Osteocyte (in vitro differentiated cells): ENCODE measurements around the gene NOS1AP. TPM values are rescaled to one million over a fixed set of nuclear protein-coding genes. Genes with fewer than 3 reads are reported as not detected.
A peak's percentile ranks its signal among the peaks of the same experiment; 100 is the strongest.
"Not testable (repeated sequence)": the region's sequence is repeated elsewhere in the genome, so short reads cannot be mapped to it uniquely, and the experiment has no call there.

Source experiments
- DNase-seq: peaks from one replicate; pipeline ENCODE4 v3.0.0; 2021; ENCODE audit warnings: mixed read lengths; ENCODE audit not compliant: unreplicated experiment; ENCODE audit errors: extremely low spot score
- H3K27ac Mint-ChIP-seq: one replicate; pipeline ENCODE4 v1.8.0; 2021; ENCODE audit warnings: mild to moderate bottlenecking, mixed read lengths; ENCODE audit not compliant: unreplicated experiment
- H3K27me3 Mint-ChIP-seq: one replicate; pipeline ENCODE4 v1.8.0; 2021; ENCODE audit warnings: mixed read lengths; ENCODE audit not compliant: unreplicated experiment
- H3K36me3 Mint-ChIP-seq: one replicate; pipeline ENCODE4 v1.8.0; 2021; ENCODE audit warnings: mixed read lengths; ENCODE audit not compliant: unreplicated experiment
- H3K4me1 Mint-ChIP-seq: one replicate; pipeline ENCODE4 v1.8.0; 2021; ENCODE audit warnings: mixed read lengths; ENCODE audit not compliant: unreplicated experiment
- H3K4me3 Mint-ChIP-seq: one replicate; pipeline ENCODE4 v1.8.0; 2021; ENCODE audit warnings: mild to moderate bottlenecking, moderate library complexity, mixed read lengths; ENCODE audit not compliant: unreplicated experiment
- H3K9me3 Mint-ChIP-seq: one replicate; pipeline ENCODE4 v1.8.0; 2021; ENCODE audit warnings: mixed read lengths; ENCODE audit not compliant: unreplicated experiment
- CTCF ChIP-seq: fragments of 200-600 bp; sonication (generic); IDR thresholded peaks from 2 replicates; pipeline ENCODE4 v1.5.0; 2021; ENCODE audit warnings: antibody characterized with exemption, mild to moderate bottlenecking, moderate library complexity
- total RNA-seq: library from RNA; stranded (reverse); gene quantifications from 2 replicates; pipeline ENCODE4 v1.2.1, GENCODE V29; 2021

NOS1AP gene
- total RNA-seq, 1 donor from 2014 or later = 2.5 TPM

- TF ChIP-seq CTCF = no peak
- Mint-ChIP-seq H3K27me3 (peaks cover 17% of the 10 kb centered on the region), H3K4me1 (no peaks in the 10 kb centered on the region), H3K9me3 (no peaks in the 10 kb centered on the region), H3K36me3 (no peaks in the 10 kb centered on the region), H3K4me3 (no peak overlapping the region), H3K27ac (no peak overlapping the region)
- no peak for DNase-seq
Observed at GRCh38 chr1:162040001-162040400, 29.5 kb upstream of the NOS1AP start.

GRCh38 chr1:162040657-162041056 lies 28.8 kb upstream of the NOS1AP start:
- TF ChIP-seq CTCF = peak; percentile 59
- Mint-ChIP-seq H3K27me3 (peaks cover 19% of the 10 kb centered on the region), H3K4me1 (no peaks in the 10 kb centered on the region), H3K27ac (no peak overlapping the region), H3K36me3 (no peaks in the 10 kb centered on the region), H3K9me3 (no peaks in the 10 kb centered on the region), H3K4me3 (no peak overlapping the region)
- no peak for DNase-seq

GRCh38 chr1:162042361-162042760 lies 27.1 kb upstream of the NOS1AP start:
- H3K27ac Mint-ChIP-seq = no peak overlapping the region
- H3K9me3 Mint-ChIP-seq = no peaks in the 10 kb centered on the region
- TF ChIP-seq CTCF = no peak
- peaks cover 27% of the 10 kb centered on the region for H3K27me3 Mint-ChIP-seq
- no peaks in the 10 kb centered on the region for H3K4me1 Mint-ChIP-seq
- DNase-seq = no peak
- H3K36me3 Mint-ChIP-seq = no peaks in the 10 kb centered on the region
- no peak overlapping the region for H3K4me3 Mint-ChIP-seq

- no peaks in the 10 kb centered on the region for H3K9me3 Mint-ChIP-seq
- H3K4me3 Mint-ChIP-seq = no peak overlapping the region
- no peaks in the 10 kb centered on the region for H3K4me1 Mint-ChIP-seq
- no peak for DNase-seq
- peaks cover 45% of the 10 kb centered on the region for H3K27me3 Mint-ChIP-seq
- no peak overlapping the region for H3K27ac Mint-ChIP-seq
- no peaks in the 10 kb centered on the region for H3K36me3 Mint-ChIP-seq
- TF ChIP-seq CTCF = no peak
Observed at GRCh38 chr1:162046921-162047320, 22.6 kb upstream of the NOS1AP start.

- not testable (repeated sequence) for H3K9me3 Mint-ChIP-seq, H3K27ac Mint-ChIP-seq, H3K4me3 Mint-ChIP-seq, H3K36me3 Mint-ChIP-seq, DNase-seq, H3K4me1 Mint-ChIP-seq
- peaks cover 20% of the 10 kb centered on the region for H3K27me3 Mint-ChIP-seq
Observed at GRCh38 chr1:162053949-162054348, 15.5 kb upstream of the NOS1AP start.

- H3K4me3 Mint-ChIP-seq = no peak overlapping the region
- TF ChIP-seq CTCF = no peak
- DNase-seq = no peak
- no peaks in the 10 kb centered on the region for H3K9me3 Mint-ChIP-seq
- H3K27ac Mint-ChIP-seq = no peak overlapping the region
- H3K36me3 Mint-ChIP-seq = no peaks in the 10 kb centered on the region
- peaks cover 2% of the 10 kb centered on the region for H3K4me1 Mint-ChIP-seq
- H3K27me3 Mint-ChIP-seq = peaks cover 13% of the 10 kb centered on the region
Observed at GRCh38 chr1:162055062-162055461, 14.4 kb upstream of the NOS1AP start.
